D721Med (cell line): ENCODE data around the gene GNGT1.

ENCODE experiments used
- DNase-seq: peaks from one replicate; pipeline ENCODE4 v3.0.0; 2011; ENCODE audit warnings: low spot score; ENCODE audit not compliant: insufficient read length
- FAIRE-seq: peaks from 2 replicates; lab custom pipeline; 2011; peaks lifted over from hg19 to GRCh38; lab: Jason Lieb, UNC
- TF ChIP-seq, protein P1 (sequence below): IDR thresholded peaks from 2 replicates; pipeline ENCODE4 v1.5.1; 2012; ENCODE audit warnings: mild to moderate bottlenecking, control low read depth; ENCODE audit not compliant: insufficient read depth; ENCODE audit errors: missing control alignments

The GNGT1 gene

DNA sequence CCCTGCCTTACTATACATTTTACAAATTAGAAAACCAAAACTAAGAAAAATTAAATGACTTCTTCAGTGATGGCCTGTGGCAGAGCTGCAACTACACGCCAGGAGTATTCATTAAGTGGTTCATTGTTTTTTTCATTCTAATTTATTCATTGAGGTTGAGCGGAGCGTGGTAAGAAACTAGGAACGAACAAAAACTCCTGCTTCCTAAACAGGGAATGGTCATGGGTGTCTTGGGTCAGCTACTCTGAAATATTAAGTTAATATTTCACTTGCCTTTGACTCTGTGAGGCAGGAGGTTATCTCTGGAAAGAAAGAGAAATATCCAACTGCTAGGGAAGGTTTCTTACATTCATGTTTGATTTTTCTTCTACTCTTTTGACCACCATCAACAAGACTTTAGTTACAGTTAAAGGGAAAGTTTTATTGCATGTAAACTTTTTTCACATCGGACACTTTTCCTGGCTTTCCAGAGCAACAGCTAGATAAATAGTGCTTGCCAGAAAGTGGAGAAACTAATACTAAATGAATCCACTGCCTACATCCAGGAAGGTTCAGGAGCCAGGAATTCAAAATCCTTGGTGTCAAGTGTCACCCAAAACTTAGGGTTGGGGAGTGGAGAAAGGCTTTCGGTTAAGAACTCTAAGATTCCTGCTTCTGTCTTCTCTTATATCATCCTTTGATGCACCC lies 14.3 kb downstream of the GNGT1 start:
- FAIRE-seq = no peak
- DNase-seq = no peak
- TF ChIP-seq, protein P1, sequence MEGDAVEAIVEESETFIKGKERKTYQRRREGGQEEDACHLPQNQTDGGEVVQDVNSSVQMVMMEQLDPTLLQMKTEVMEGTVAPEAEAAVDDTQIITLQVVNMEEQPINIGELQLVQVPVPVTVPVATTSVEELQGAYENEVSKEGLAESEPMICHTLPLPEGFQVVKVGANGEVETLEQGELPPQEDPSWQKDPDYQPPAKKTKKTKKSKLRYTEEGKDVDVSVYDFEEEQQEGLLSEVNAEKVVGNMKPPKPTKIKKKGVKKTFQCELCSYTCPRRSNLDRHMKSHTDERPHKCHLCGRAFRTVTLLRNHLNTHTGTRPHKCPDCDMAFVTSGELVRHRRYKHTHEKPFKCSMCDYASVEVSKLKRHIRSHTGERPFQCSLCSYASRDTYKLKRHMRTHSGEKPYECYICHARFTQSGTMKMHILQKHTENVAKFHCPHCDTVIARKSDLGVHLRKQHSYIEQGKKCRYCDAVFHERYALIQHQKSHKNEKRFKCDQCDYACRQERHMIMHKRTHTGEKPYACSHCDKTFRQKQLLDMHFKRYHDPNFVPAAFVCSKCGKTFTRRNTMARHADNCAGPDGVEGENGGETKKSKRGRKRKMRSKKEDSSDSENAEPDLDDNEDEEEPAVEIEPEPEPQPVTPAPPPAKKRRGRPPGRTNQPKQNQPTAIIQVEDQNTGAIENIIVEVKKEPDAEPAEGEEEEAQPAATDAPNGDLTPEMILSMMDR = no peak

DNA sequence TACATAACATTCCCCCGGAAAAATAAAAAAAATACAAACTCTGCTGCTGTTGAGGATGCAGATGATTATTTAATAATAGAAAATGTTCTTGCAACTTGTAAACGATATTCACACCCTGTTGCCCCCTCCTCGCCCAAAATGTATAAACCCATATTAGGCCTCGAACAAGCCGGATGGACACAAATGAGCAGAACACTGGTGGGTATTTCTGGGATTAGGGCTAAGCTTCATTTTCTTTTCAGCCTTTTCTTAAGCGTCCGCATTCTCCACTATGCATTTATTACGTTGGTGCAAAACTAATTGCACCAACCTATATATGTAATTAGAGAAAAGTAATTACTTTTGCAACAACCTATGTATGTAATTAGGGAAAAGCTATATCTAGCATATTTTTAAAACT lies 14.8 kb downstream of the GNGT1 start:
- DNase-seq (no peak), FAIRE-seq (no peak)
- TF ChIP-seq, protein P1 = no peak

DNA sequence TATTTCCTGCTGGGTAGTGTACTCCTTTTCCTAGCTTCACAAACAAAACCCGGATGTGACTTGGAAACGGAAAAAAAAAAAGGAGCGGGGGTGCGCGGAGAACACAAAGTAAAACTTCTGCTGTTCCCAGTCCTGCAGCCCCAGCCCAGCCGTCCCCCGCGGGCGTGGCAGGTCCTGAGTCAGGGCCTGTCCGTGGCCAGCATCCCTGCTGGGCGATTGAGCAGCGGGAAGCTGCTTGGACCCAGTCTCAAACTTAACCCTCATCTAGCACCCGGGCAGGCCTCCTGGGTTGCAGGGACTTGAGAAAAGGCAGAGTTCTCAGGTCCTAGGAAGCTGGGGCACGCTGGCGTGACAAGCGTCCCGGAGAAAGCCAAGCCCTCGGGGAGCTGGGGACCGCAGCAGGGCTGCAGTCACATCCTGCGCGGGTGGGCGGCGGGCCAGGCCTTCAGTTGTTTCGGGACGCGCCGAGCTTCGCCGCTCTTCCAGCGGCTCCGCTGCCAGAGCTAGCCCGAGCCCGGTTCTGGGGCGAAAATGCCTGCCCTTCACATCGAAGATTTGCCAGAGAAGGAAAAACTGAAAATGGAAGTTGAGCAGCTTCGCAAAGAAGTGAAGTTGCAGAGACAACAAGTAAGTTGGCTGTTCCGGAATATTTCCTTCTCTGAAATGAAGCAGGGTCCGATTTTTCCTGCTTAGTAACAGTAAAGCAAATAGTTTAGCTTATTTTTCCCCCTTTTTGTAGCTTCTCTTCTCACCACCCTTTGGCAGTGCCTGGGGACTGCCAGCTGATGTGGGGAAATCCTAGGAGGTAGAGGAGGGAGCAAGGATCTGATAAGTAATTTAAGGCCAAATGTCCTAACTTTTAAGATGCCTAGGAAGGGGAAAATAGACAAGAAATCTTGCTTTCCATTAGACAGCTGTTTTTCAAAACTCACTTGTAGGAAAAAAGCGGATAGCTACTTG lies 15.5 kb downstream of the GNGT1 start, which contains the start of gene GNG11:
GNG11 (plus strand) TSS at position 129 of the 960 bp plus-strand sequence; CDS start at position 532, 403 bp downstream.
- TF ChIP-seq, protein P1 = no peak
- no peak for DNase-seq
- FAIRE-seq = no peak

DNA sequence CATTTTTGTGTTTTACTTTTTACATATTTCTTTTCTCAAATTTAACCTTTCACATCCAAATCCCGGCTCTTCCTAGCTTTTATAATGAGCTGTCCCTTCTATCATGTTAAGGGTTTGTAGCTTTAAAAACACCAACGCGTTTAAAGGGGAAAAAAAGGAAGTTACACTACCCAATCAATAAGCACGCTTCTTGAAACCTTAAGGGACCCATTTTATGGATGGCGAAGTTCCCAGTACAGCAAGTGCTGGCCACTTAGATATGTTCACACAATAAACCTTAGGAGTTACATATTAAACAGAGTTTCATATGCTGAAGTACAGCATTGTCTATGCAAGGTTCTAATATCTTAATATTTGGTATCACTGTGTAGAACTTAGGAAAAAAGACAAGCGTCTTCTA lies 16.9 kb downstream of the GNGT1 start:
- FAIRE-seq (no peak), DNase-seq (no peak)
- TF ChIP-seq, protein P1 = no peak

DNA sequence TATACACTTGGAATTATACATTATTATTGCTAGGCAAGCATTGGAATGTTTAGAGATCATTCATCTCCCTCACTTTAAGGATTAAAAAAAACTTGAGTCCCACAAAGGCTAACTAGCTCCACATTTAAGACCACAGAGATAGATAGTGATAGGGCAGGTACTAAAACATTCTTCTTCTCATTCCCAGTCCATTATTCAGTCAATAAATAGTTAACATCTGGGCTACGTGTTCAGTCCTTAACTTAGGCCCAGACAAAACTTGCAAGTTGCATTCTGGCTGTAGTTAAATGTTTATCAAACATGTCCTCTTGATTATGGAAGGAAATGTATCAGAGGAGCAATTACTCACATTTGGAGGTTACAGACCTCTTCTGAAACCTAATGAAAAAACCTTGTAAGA lies 17.6 kb downstream of the GNGT1 start:
- DNase-seq (no peak), FAIRE-seq (no peak)
- TF ChIP-seq, protein P1 = no peak

DNA sequence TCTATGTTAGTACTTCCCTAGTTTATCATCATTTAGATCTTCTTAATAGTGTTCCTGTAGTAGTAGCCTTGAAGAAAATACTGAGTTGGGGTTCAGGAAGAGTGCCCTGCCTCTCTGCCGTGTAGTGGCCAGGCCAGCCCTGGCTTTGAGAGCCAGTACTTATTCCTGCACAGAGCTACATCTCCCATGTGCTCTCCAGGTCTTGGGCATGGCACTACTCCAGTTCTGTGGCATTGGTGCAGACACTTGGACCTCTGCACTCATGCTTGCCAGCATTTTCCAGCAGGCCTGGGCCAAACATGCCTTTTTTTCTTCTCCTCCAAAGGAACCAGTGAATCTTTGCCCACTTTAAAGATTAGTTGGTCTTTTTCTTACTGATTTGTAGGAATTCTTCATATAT lies 20.4 kb downstream of the GNGT1 start:
- FAIRE-seq = no peak
- no peak for DNase-seq
- TF ChIP-seq, protein P1 = no peak
